ENCODE measurements around the gene MARCHF10.

DNA sequence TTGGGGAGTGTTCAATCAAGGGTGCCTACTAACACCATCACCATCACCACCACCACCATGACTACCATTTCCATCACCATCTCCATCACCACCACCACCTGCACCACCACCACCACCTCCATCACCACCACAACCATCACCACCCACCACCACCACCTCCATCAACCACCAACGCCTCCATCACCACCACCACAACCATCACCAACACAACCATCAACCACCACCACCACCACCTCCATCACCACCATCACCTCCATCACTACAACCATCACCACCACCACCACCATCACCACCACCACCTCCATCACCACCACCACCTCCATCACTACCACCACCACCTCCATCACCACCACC is 15.7 kb downstream of the MARCHF10 start:
- no peak for TF ChIP-seq CTCF (IDR thresholded peaks at IDR 0.05)
- TF ChIP-seq POLR2AphosphoS5 (IDR thresholded peaks at IDR 0.05), result no peak
